GM06990 (cell line): ENCODE measurements around the gene TEDC2.

Experiments
- DNase-seq: peaks from one replicate; pipeline ENCODE4 v3.0.0-alpha.2; 2011; ENCODE audit not compliant: insufficient read length; ENCODE audit errors: extremely low read depth
- H3K27me3 ChIP-seq: replicated peaks from 2 replicates; pipeline ENCODE4 v1.6.0; 2011; ENCODE audit warnings: low read length; ENCODE audit not compliant: control insufficient read depth, insufficient read depth
- H3K36me3 ChIP-seq: 2 replicates; pipeline ENCODE4 v1.5.1; 2011; ENCODE audit warnings: low read length; ENCODE audit not compliant: control insufficient read depth, insufficient read depth
- H3K4me3 ChIP-seq: replicated peaks from 2 replicates; pipeline ENCODE4 v1.5.1; 2011; ENCODE audit warnings: low read depth, mild to moderate bottlenecking, control low read depth, low read length
- CTCF ChIP-seq: IDR thresholded peaks from 2 replicates; pipeline ENCODE4 v1.5.1; 2011; ENCODE audit warnings: low read length, control low read depth, mild to moderate bottlenecking, inconsistent platforms; ENCODE audit not compliant: insufficient read depth, poor library complexity, severe bottlenecking

Gene TEDC2

DNA sequence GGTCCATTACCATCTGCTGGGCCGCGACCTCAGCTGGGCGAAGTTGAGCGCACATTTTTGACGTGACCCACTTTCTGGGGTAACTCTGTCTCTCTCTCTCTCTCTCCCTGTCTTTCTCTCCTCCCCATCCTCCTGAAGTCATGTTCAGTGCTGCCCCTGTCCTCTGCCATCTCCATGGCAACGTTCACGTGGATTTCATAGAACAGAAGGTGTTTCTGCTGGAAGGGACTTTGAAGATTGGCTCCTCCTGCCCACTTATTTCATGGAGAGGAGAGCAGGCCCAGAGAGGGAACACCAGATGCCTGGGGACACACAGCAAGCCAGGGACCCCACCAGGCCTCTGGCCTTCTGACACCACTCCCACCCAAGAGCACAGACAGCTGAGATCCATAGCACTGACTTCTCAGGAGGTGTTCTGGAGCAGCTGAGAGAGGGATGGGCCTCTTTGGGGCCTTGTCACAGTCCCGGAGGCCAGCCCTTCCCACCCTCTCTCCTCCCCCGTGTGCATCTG is 34.8 kb upstream of the TEDC2 start:
- DNase-seq: no peak
- TF ChIP-seq CTCF: no peak
- no peaks in the 10 kb centered on the region for H3K36me3 ChIP-seq
- H3K4me3 ChIP-seq: no peak overlapping the region
- H3K27me3 ChIP-seq: no peaks in the 10 kb centered on the region

- no peak for TF ChIP-seq CTCF
- H3K4me3 ChIP-seq: no peak overlapping the region
- H3K36me3 ChIP-seq: no peaks in the 10 kb centered on the region
- DNase-seq: no peak
- no peaks in the 10 kb centered on the region for H3K27me3 ChIP-seq
Measured at GRCh38 chr16:2425825-2426430, 34.0 kb upstream of the TEDC2 start.

DNA sequence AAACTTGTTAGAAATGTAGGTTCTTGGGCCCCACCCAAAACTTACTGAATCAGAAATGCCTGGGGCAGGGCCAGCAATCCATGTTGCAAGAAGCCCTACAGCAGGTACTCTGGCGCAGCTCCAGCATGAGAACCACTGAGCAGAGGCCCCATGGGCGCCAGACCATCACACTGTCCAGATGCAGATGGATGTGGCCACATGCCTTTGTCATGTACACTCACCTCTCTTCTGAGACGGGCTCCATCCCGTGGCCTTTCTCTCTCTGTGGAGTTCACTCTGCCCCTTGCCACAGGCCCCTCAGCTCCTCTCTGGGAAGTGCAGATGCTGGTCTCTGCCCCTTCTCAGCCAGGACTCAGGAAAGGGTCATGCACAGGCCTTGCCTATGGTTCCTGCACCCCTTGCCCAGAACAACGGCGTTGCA is 33.0 kb upstream of the TEDC2 start:
- H3K36me3 ChIP-seq: no peaks in the 10 kb centered on the region; the same call in 1 of the 2 replicates
- no peaks in the 10 kb centered on the region for H3K27me3 ChIP-seq
- DNase-seq: no peak
- TF ChIP-seq CTCF: no peak
- H3K4me3 ChIP-seq: no peak overlapping the region

GRCh38 chr16:2427526-2427925 is 32.4 kb upstream of the TEDC2 start:
- no peak for TF ChIP-seq CTCF
- no peaks in the 10 kb centered on the region for H3K27me3 ChIP-seq
- H3K4me3 ChIP-seq: no peak overlapping the region
- DNase-seq: no peak
- H3K36me3 ChIP-seq: peaks cover 3% of the 10 kb centered on the region; the same call in 1 of the 2 replicates

DNA sequence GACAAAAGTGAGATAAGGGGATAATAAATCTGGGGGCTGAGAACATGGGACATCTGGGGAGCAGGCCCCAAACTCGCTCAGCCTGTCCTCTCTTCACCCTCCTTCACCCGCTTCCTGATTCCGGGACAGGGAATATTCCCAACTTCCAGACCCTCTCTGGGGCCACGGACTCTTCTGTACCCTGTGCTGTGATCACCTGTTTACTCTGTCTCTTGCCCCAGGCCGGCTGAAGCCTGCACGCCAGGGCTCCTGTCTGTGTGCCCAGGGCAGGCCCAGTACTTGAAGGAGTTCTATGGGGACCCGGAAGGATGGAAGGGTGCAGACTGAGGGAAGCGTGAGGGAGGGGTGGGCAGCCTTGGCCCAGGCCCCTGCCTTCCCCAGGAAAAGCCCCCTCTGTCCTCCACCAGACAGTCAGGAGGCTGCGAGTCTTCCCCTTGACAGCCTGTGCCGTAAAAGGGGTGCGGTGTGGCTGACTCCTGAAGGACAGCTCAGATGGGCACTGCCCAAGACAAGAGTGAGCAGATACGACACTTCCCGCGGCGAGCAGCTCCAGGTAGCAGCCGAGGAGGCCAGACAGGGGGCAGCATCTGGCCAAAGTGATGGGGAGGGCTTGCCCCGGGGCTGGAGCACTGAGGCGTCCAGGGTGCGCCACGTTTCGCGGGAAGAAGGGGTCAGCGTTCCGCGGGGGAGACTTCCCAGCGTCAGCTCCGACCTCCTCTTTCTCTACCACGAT is 31.7 kb upstream of the TEDC2 start:
- no peaks in the 10 kb centered on the region for H3K27me3 ChIP-seq
- H3K4me3 ChIP-seq: peak overlapping the region; percentile 83
- DNase-seq: no peak
- peaks cover 8% of the 10 kb centered on the region for H3K36me3 ChIP-seq
- TF ChIP-seq CTCF: peak; percentile 31
